Activated CD4-positive, alpha-beta T cell treated with anti-CD3 and anti-CD28 coated beads for 36 hours (primary cell): ENCODE measurements around the gene TAF6L. TPM values are rescaled to one million over a fixed set of nuclear protein-coding genes. Genes with fewer than 3 reads are reported as not detected.

ENCODE experiments used
- ATAC-seq: fragments of 200-7000 bp; cut with Tn5 transposase; one replicate; pipeline ENCODE4 v1.10.0; 2021; ENCODE audit warnings: mild to moderate bottlenecking, moderate library complexity
- CTCF ChIA-PET: fragments of 350-600 bp; sonication (Branson Sonifier 250); formaldehyde crosslinking; loops from one replicate; lab custom pipeline; 2021; ENCODE audit warnings: antibody characterized with exemption; lab: Charles Lee
- POLR2A ChIA-PET: fragments of 350-600 bp; sonication (Branson Sonifier 250); formaldehyde crosslinking; loops from one replicate; lab custom pipeline; 2021; ENCODE audit warnings: antibody characterized with exemption, inconsistent platforms; lab: Charles Lee
- DNase-seq: peaks from one replicate; pipeline ENCODE4 v3.0.0-alpha.2; 2020
- H3K27ac Mint-ChIP-seq: one replicate; pipeline ENCODE4 v1.8.0; 2021; ENCODE audit warnings: mixed read lengths
- H3K27me3 Mint-ChIP-seq: one replicate; pipeline ENCODE4 v1.8.0; 2021; ENCODE audit warnings: mixed read lengths
- H3K36me3 Mint-ChIP-seq: one replicate; pipeline ENCODE4 v1.8.0; 2021; ENCODE audit warnings: low read depth, mixed read lengths
- H3K4me1 Mint-ChIP-seq: one replicate; pipeline ENCODE4 v1.8.0; 2021; ENCODE audit warnings: mixed read lengths
- H3K4me3 Mint-ChIP-seq: one replicate; pipeline ENCODE4 v1.8.0; 2021; ENCODE audit warnings: mild to moderate bottlenecking, moderate library complexity, mixed read lengths
- H3K9me3 Mint-ChIP-seq: one replicate; pipeline ENCODE4 v1.8.0; 2021; ENCODE audit warnings: low read depth, mixed read lengths
- intact Hi-C, 2 experiments: fragments of 100-400 bp; cut with DNase I in 1 of 2; cut with micrococcal nuclease in 1 of 2; formaldehyde crosslinking; loops; one replicate each; pipeline versions ENCODE4 v1.14.2 to v1.15.1; 2022 to 2024; cut with DNase I, micrococcal nuclease
- total RNA-seq, 2 experiments: library from RNA; stranded (reverse); gene quantifications; one replicate each; pipeline ENCODE4 v1.2.3, GENCODE V29; 2021

The TAF6L gene, protein sequence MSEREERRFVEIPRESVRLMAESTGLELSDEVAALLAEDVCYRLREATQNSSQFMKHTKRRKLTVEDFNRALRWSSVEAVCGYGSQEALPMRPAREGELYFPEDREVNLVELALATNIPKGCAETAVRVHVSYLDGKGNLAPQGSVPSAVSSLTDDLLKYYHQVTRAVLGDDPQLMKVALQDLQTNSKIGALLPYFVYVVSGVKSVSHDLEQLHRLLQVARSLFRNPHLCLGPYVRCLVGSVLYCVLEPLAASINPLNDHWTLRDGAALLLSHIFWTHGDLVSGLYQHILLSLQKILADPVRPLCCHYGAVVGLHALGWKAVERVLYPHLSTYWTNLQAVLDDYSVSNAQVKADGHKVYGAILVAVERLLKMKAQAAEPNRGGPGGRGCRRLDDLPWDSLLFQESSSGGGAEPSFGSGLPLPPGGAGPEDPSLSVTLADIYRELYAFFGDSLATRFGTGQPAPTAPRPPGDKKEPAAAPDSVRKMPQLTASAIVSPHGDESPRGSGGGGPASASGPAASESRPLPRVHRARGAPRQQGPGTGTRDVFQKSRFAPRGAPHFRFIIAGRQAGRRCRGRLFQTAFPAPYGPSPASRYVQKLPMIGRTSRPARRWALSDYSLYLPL
- 10 to 100 TPM; 10.2 to 12.6 TPM for total RNA-seq

GRCh38 chr11:62771144-62772021 lies at the start of gene TAF6L:
TSS of gene TAF6L (plus strand) at chr11:62771396. CDS start at chr11:62775784, 4,388 bp downstream.
- POLR2A ChIA-PET: interaction anchor here (0.6 to 3.1 kb wide), 9 partner anchors 10 to 110 kb away, joined by 3 to 19 read pairs (median 5); partner anchors contain the start of genes C11orf98, CSKMT, HNRNPUL2 and POLR2G
- intact Hi-C loops: loop anchor here (1.0 to 2.0 kb wide), 14 partner anchors 10 to 180 kb away; partner anchors contain the start of genes POLR2G (in 2 of the 2), TMEM179B (in 2 of the 2), ZBTB3 (in 2 of the 2) and HNRNPUL2 (in 1 of the 2)
- H3K36me3 Mint-ChIP-seq: peaks cover 19% of the 10 kb centered on the region
- no peaks in the 10 kb centered on the region for H3K9me3 Mint-ChIP-seq
- H3K4me1 Mint-ChIP-seq: peaks cover 26% of the 10 kb centered on the region
- CTCF ChIA-PET: interaction anchor here (0.7 to 10.7 kb wide), 9 partner anchors 8 to 197 kb away, joined by 3 to 75 read pairs (median 4); partner anchors contain the start of genes TMEM179B and ZBTB3
- no peaks in the 10 kb centered on the region for H3K27me3 Mint-ChIP-seq
- ATAC-seq (peak; percentile 87), DNase-seq (peak; percentile 98)
- peak within 1 kb of the TSS; percentile 89 for H3K27ac Mint-ChIP-seq
- H3K4me3 Mint-ChIP-seq: peak within 1 kb of the TSS; percentile 85

DNA sequence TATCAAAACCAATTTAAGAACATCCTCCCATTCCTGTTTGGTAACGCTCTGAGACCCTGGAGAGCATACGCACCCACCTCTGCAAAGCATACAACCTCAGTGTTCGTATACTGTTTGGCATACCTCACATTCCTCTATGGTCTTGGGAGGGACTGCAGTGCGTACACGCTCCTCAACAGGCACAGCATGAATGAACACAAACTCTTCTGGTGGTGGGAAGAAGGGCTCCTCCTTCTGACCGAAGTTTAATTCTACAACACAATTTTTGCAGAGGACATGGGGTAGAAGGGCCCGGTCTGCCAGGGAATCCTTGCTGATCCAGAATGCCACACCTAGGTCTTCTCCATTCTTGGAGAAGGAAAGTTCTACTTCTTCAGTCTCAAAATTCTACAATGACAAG lies 49.2 kb upstream of the TAF6L start:
- no peak overlapping the region for H3K4me3 Mint-ChIP-seq
- no peaks in the 10 kb centered on the region for H3K9me3 Mint-ChIP-seq
- H3K36me3 Mint-ChIP-seq: peaks cover 87% of the 10 kb centered on the region
- peaks cover 35% of the 10 kb centered on the region for H3K4me1 Mint-ChIP-seq
- DNase-seq (no peak), ATAC-seq (no peak)
- no peaks in the 10 kb centered on the region for H3K27me3 Mint-ChIP-seq
- intact Hi-C loops: no loop called here
- POLR2A ChIA-PET: interaction anchor here (0.8 kb wide), 1 partner anchor 134 kb away, joined by 4 read pairs; no protein-coding TSS in a partner anchor
- peak overlapping the region; percentile 34 for H3K27ac Mint-ChIP-seq
- CTCF ChIA-PET: interaction anchor here (0.7 kb wide), 1 partner anchor 184 kb away, joined by 3 read pairs; no protein-coding TSS in a partner anchor

GRCh38 chr11:62724171-62724570 lies 47.0 kb upstream of the TAF6L start:
- CTCF ChIA-PET: interaction anchor here (1.5 to 1.9 kb wide), 2 partner anchors 11 to 82 kb away, joined by 3 to 5 read pairs; partner anchors contain the start of gene NXF1
- no peaks in the 10 kb centered on the region for H3K27me3 Mint-ChIP-seq
- H3K27ac Mint-ChIP-seq: peak overlapping the region; percentile 84
- peaks cover 77% of the 10 kb centered on the region for H3K36me3 Mint-ChIP-seq
- DNase-seq (no peak), ATAC-seq (no peak)
- intact Hi-C loops: no loop called here
- no peaks in the 10 kb centered on the region for H3K9me3 Mint-ChIP-seq
- H3K4me1 Mint-ChIP-seq: peaks cover 34% of the 10 kb centered on the region
- H3K4me3 Mint-ChIP-seq: peak overlapping the region; percentile 87
- POLR2A ChIA-PET: interaction anchor here (1.5 kb wide), 1 partner anchor 132 kb away, joined by 5 read pairs; no protein-coding TSS in a partner anchor

DNA sequence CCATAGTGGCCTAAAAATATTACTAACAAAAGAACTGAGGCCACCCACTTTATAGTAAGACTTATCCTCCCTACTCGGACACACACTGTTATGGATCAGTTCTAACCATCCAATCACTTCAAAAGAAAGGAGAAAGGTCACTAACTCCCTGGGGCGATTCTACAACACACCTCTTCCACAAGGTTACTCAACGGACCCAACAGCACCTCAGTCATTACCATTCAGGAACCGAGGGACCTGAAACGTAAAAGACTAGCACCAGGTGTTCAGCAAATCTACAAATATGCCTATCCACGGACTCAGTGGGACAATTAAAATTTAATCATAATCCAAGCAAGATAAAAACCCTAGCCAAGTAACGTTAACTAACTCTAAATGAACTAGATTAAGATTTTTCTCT lies 45.5 kb upstream of the TAF6L start:
- no peaks in the 10 kb centered on the region for H3K9me3 Mint-ChIP-seq
- no peak for ATAC-seq
- CTCF ChIA-PET: interaction anchor here (1.2 kb wide), 1 partner anchor 15 kb away, joined by 3 read pairs; no protein-coding TSS in a partner anchor
- no peaks in the 10 kb centered on the region for H3K27me3 Mint-ChIP-seq
- peak overlapping the region; percentile 91 for H3K27ac Mint-ChIP-seq
- peaks cover 36% of the 10 kb centered on the region for H3K4me1 Mint-ChIP-seq
- POLR2A ChIA-PET: interaction anchor here (0.6 to 3.4 kb wide), 6 partner anchors 13 to 130 kb away, joined by 3 to 53 read pairs (median 14); partner anchors contain the start of genes C11orf98, CSKMT, LBHD1 and UQCC3
- H3K4me3 Mint-ChIP-seq: peak overlapping the region; percentile 87
- DNase-seq: no peak
- intact Hi-C loops: loop anchor here (2.0 to 5.0 kb wide), 5 partner anchors 53 to 1592 kb away; partner anchors contain the start of genes FEN1 (in 1 of the 2), LBHD1 (in 1 of the 2), PRDX5 (in 1 of the 2) and STIP1 (in 1 of the 2)
- peaks cover 66% of the 10 kb centered on the region for H3K36me3 Mint-ChIP-seq

- ChIA-PET CTCF (interaction anchor here (1.2 to 1.6 kb wide), 6 partner anchors 15 to 132 kb away, joined by 3 to 10 read pairs (median 4); partner anchors contain the start of genes POLR2G and ZBTB3), POLR2A (interaction anchor here (0.7 to 3.7 kb wide), 14 partner anchors 45 to 152 kb away, joined by 3 to 69 read pairs (median 10); partner anchors contain the start of genes C11orf98, CSKMT, EEF1G and LBHD1)
- peak overlapping the region; percentile 91 for H3K27ac Mint-ChIP-seq
- peaks cover 42% of the 10 kb centered on the region for H3K4me1 Mint-ChIP-seq
- DNase-seq (peak; percentile 47), ATAC-seq (no peak)
- no peaks in the 10 kb centered on the region for H3K27me3 Mint-ChIP-seq
- intact Hi-C loops: loop anchor here (2.0 to 5.0 kb wide), 5 partner anchors 54 to 1591 kb away; partner anchors contain the start of genes FEN1 (in 1 of the 2), LBHD1 (in 1 of the 2), PRDX5 (in 1 of the 2) and STIP1 (in 1 of the 2)
- H3K9me3 Mint-ChIP-seq: no peaks in the 10 kb centered on the region
- H3K4me3 Mint-ChIP-seq: peak overlapping the region; percentile 87
- H3K36me3 Mint-ChIP-seq: peaks cover 64% of the 10 kb centered on the region
These were observed 44.9 kb upstream of the TAF6L start for GRCh38 chr11:62726156-62726914.

GRCh38 chr11:62726915-62727164 lies 44.4 kb upstream of the TAF6L start:
- intact Hi-C loops: loop anchor here (1.0 to 5.0 kb wide), 22 partner anchors 18 to 1590 kb away; partner anchors contain the start of genes TMEM179B (in 2 of the 2), UQCC3 (in 2 of the 2), C11orf98 (in 1 of the 2) and CSKMT (in 1 of the 2)
- DNase-seq (no peak), ATAC-seq (no peak)
- peaks cover 61% of the 10 kb centered on the region for H3K36me3 Mint-ChIP-seq
- ChIA-PET CTCF (interaction anchor here (0.7 to 1.6 kb wide), 13 partner anchors 10 to 135 kb away, joined by 3 to 10 read pairs (median 4); partner anchors contain the start of genes POLR2G, TUT1 and ZBTB3), POLR2A (interaction anchor here (0.8 to 3.7 kb wide), 22 partner anchors 14 to 166 kb away, joined by 3 to 69 read pairs (median 8); partner anchors contain the start of genes C11orf98, CSKMT, EEF1G and INTS5)
- peaks cover 44% of the 10 kb centered on the region for H3K4me1 Mint-ChIP-seq
- H3K27me3 Mint-ChIP-seq: no peaks in the 10 kb centered on the region
- no peaks in the 10 kb centered on the region for H3K9me3 Mint-ChIP-seq
- H3K27ac Mint-ChIP-seq: peak overlapping the region; percentile 97
- H3K4me3 Mint-ChIP-seq: peak overlapping the region; percentile 87

GRCh38 chr11:62727165-62727871 lies 43.9 kb upstream of the TAF6L start, which contains the start of gene HNRNPUL2:
TSS of gene HNRNPUL2 (minus strand) at chr11:62727457. CDS start at chr11:62727156, 301 bp downstream.
- Mint-ChIP-seq H3K36me3 (peaks cover 57% of the 10 kb centered on the region), H3K9me3 (no peaks in the 10 kb centered on the region), H3K27me3 (no peaks in the 10 kb centered on the region), H3K27ac (peak within 1 kb of the TSS; percentile 97), H3K4me3 (peak within 1 kb of the TSS; percentile 87), H3K4me1 (peaks cover 39% of the 10 kb centered on the region)
- ChIA-PET POLR2A (interaction anchor here (0.6 to 3.7 kb wide), 32 partner anchors 8 to 1393 kb away, joined by 3 to 69 read pairs (median 4); partner anchors contain the start of genes C11orf98, CSKMT, CYB561A3 and EEF1G), CTCF (interaction anchor here (0.7 to 1.6 kb wide), 18 partner anchors 10 to 303 kb away, joined by 3 to 10 read pairs (median 4); partner anchors contain the start of genes POLR2G, TUT1 and ZBTB3)
- DNase-seq (peak; percentile 99), ATAC-seq (peak; percentile 89)
- intact Hi-C loops: loop anchor here (1.0 to 5.0 kb wide), 22 partner anchors 18 to 1590 kb away; partner anchors contain the start of genes TMEM179B (in 2 of the 2), UQCC3 (in 2 of the 2), C11orf98 (in 1 of the 2) and CSKMT (in 1 of the 2)

GRCh38 chr11:62727872-62728170 lies 43.4 kb upstream of the TAF6L start:
- ChIA-PET POLR2A (interaction anchor here (0.6 to 3.7 kb wide), 29 partner anchors 9 to 1394 kb away, joined by 3 to 69 read pairs (median 4); partner anchors contain the start of genes C11orf98, CSKMT, CYB561A3 and EEF1G), CTCF (interaction anchor here (0.7 to 1.6 kb wide), 15 partner anchors 9 to 303 kb away, joined by 3 to 10 read pairs (median 4); partner anchors contain the start of genes POLR2G, TUT1 and ZBTB3)
- DNase-seq: peak; percentile 88
- Mint-ChIP-seq H3K27me3 (no peaks in the 10 kb centered on the region), H3K4me3 (peak overlapping the region; percentile 87), H3K4me1 (peaks cover 37% of the 10 kb centered on the region), H3K36me3 (peaks cover 52% of the 10 kb centered on the region), H3K9me3 (no peaks in the 10 kb centered on the region), H3K27ac (peak overlapping the region; percentile 97)
- ATAC-seq: peak; percentile 67
- intact Hi-C loops: loop anchor here (1.0 to 5.0 kb wide), 24 partner anchors 19 to 1589 kb away; partner anchors contain the start of genes POLR2G (in 2 of the 2), TMEM179B (in 2 of the 2), UQCC3 (in 2 of the 2) and ZBTB3 (in 2 of the 2)
